Breast epithelium (tissue), 4 donors: ENCODE measurements around the gene PEX5L. TPM values are rescaled to one million over a fixed set of nuclear protein-coding genes. Genes with fewer than 3 reads are reported as not detected.

Source experiments
- DNase-seq, 2 donors: peaks; one replicate each; pipeline ENCODE4 v3.0.0-alpha.2; 2019; ENCODE audit warnings: low spot score in 2 of 2
- H3K27ac ChIP-seq, 2 donors: fragments of 200-600 bp; sonication (generic) in 1 of 2; one replicate each; pipeline ENCODE4 v1.5.1; 2016 to 2019; ENCODE audit warnings: mild to moderate bottlenecking in 1 of 2
- H3K27me3 ChIP-seq, 2 donors: fragments of 200-600 bp; sonication (generic) in 1 of 2; one replicate each; pipeline versions ENCODE4 v1.5.1 to v1.6.0; 2017 to 2019; ENCODE audit warnings: control low read depth in 1 of 2, mild to moderate bottlenecking in 1 of 2
- H3K36me3 ChIP-seq: fragments of 200-600 bp; one replicate; pipeline ENCODE4 v1.5.1; 2019
- H3K4me1 ChIP-seq, 2 donors: fragments of 200-600 bp; sonication (generic); one replicate each; pipeline ENCODE4 v1.5.1; 2016 to 2019; ENCODE audit warnings: control low read depth in 1 of 2
- H3K4me3 ChIP-seq, 3 donors: fragments of 200-600 bp; sonication (generic); 1 replicate in 2 of 3; 2 replicates in 1 of 3; pipeline ENCODE4 v1.5.1; 2016 to 2019; ENCODE audit warnings: mild to moderate bottlenecking in 3 of 3, moderate library complexity in 2 of 3
- H3K9me3 ChIP-seq, 2 donors: fragments of 200-600 bp; sonication (generic) in 1 of 2; one replicate each; pipeline ENCODE4 v1.5.1; 2016 to 2019; ENCODE audit warnings: control low read depth in 1 of 2
- POLR2A ChIP-seq: fragments of 450-650 bp; IDR thresholded peaks from one replicate; pipeline ENCODE4 v1.6.1; 2016; ENCODE audit warnings: antibody characterized with exemption, mild to moderate bottlenecking, moderate library complexity
- POLR2AphosphoS5 ChIP-seq, 3 donors: sonication (generic); formaldehyde crosslinking; IDR thresholded peaks; one replicate each; pipeline ENCODE4 v1.6.1; 2017; ENCODE audit warnings: antibody characterized with exemption in 3 of 3
- intact Hi-C: fragments of 100-400 bp; cut with DNase I; formaldehyde crosslinking; loops from one replicate; pipeline ENCODE4 v1.15.1; 2023; ENCODE audit warnings: low total_unique reads
- total RNA-seq, 3 donors: library from RNA; depleted of rRNA; stranded (reverse); fragments of >200 nt; gene quantifications; one replicate each; pipeline ENCODE4 v1.1.0, GENCODE V29; 2016
- TF ChIP-seq, protein P1 (sequence below), 3 donors: fragments of 450-650 bp; IDR thresholded peaks; one replicate each; pipeline ENCODE4 v1.5.1; 2016 to 2017; ENCODE audit warnings: antibody characterized with exemption in 3 of 3, mild to moderate bottlenecking in 3 of 3, moderate library complexity in 3 of 3

Gene PEX5L
- total RNA-seq, 3 donors from 2014 or later = 0.48 to 3.3 (median 1.6) TPM

GRCh38 chr3:179861292-179861691 is 175.4 kb downstream of the PEX5L start:
- no peak for TF ChIP-seq POLR2A
- TF ChIP-seq, protein P1, sequence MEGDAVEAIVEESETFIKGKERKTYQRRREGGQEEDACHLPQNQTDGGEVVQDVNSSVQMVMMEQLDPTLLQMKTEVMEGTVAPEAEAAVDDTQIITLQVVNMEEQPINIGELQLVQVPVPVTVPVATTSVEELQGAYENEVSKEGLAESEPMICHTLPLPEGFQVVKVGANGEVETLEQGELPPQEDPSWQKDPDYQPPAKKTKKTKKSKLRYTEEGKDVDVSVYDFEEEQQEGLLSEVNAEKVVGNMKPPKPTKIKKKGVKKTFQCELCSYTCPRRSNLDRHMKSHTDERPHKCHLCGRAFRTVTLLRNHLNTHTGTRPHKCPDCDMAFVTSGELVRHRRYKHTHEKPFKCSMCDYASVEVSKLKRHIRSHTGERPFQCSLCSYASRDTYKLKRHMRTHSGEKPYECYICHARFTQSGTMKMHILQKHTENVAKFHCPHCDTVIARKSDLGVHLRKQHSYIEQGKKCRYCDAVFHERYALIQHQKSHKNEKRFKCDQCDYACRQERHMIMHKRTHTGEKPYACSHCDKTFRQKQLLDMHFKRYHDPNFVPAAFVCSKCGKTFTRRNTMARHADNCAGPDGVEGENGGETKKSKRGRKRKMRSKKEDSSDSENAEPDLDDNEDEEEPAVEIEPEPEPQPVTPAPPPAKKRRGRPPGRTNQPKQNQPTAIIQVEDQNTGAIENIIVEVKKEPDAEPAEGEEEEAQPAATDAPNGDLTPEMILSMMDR (IDR thresholded peaks at IDR 0.05) = no peak
- no peak for TF ChIP-seq POLR2AphosphoS5 (IDR thresholded peaks at IDR 0.05)
- no peak for DNase-seq
- no peaks in the 10 kb centered on the region for H3K4me1 ChIP-seq
- no peak overlapping the region for H3K4me3 ChIP-seq
- no peaks in the 10 kb centered on the region for H3K27me3 ChIP-seq
- no peaks in the 10 kb centered on the region for H3K9me3 ChIP-seq
- no peak overlapping the region for H3K27ac ChIP-seq
- intact Hi-C loops = no loop called here
- H3K36me3 ChIP-seq = no peaks in the 10 kb centered on the region

DNA sequence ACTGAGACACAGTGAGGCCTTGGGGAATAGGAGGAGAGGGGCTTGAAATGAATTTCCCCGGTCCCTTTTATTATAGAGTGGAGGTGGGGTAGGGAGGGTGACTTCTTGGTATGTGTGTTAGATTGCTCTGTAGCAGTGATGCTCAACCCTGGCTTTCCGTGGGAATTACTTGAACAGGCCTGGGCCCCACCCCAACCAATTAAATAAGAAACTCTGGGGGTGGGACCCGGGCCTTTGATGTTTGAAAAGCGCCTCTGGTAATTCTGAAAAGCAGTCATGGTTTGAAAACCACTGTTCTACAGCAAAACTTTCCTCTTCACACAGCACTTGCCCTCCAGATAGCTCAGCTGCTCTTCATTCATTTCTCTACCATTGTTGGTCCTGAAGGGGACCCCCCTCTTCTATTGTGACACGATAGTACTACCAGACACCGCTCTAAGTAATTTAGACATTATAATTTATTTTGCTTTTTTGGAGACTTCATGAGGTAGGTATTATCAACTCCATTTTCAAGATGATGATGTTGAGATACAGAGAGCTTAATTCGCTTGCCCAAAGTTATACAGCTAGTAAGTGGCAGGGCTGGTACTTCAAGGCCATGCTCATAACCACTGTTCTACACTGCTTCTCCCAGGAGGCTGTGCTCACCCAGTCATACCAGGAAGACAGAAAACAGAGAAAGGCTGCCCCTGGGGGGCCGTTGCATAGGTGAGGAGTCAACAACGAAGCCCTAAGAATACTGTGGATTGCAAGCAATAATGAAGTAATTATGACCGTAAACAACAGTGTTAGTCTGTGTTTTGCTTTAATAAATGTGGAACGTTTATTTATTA is 176.2 kb downstream of the PEX5L start:
- no peak for DNase-seq
- Histone ChIP-seq H3K4me3 (no peak overlapping the region), H3K36me3 (no peaks in the 10 kb centered on the region), H3K4me1 (no peaks in the 10 kb centered on the region), H3K27me3 (no peaks in the 10 kb centered on the region), H3K9me3 (no peaks in the 10 kb centered on the region), H3K27ac (no peak overlapping the region)
- TF ChIP-seq POLR2A = no peak
- TF ChIP-seq, protein P1 (IDR thresholded peaks at IDR 0.05) = no peak
- intact Hi-C loops = no loop called here

DNA sequence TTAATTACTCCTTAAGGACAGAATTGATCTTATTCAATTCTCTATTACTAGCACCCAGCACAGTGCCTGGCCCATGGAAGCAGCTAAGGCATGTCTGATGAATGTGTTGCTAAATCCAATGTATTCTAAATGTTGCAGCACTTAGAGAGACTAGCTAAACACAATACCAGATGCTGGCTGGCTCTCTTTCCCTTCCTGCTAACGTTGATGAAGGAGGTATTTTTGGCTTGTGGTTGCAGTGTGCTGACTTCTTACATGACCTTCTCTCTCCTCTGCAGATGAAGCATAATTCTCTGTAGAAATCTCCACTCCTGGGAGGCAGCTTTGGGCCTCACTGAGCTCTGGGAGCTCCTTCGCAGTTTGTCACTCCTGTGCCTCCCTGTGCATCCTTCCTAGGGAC is 183.6 kb downstream of the PEX5L start:
- H3K9me3 ChIP-seq = no peaks in the 10 kb centered on the region
- intact Hi-C loops = no loop called here
- no peak overlapping the region for H3K27ac ChIP-seq
- no peaks in the 10 kb centered on the region for H3K36me3 ChIP-seq
- H3K27me3 ChIP-seq = no peaks in the 10 kb centered on the region
- no peaks in the 10 kb centered on the region for H3K4me1 ChIP-seq
- DNase-seq = no peak
- TF ChIP-seq POLR2A = no peak
- TF ChIP-seq POLR2AphosphoS5 (IDR thresholded peaks at IDR 0.05) = no peak
- H3K4me3 ChIP-seq = no peak overlapping the region

DNA sequence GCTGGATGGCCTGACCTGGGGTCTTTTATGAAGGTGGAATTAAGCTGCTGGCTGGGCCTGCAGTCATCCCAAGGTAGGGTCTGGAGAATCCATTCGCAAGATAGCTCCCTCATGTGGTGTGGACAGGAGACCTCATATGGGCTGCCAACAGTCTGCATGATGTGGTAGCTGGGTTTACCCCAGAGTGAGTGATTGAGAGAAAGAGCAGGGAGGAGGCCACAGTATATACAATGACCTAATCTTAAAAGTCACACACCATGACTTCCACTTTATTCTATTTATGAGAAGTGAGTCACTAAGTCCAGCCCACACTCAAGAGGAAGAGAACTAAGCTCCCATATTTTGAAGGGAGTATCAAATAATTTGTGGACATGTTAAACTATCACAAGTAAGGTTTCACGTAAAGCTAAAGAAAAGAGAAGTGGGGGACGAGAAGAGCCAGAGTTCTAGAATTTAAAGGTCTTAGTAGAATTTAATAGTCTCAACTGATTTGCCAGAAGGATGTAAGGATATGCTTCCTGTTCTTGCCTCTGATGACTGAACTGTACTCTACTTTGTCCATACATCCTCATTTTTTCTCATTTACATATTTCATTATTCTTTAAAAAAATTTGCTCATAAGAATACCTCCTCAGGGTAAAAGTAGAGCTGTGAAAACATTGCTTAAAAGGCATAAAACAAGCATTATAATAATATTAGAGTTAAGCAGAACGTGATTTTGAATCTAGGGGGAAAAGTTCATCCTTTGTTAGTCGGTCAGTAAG is 184.4 kb downstream of the PEX5L start:
- H3K36me3 ChIP-seq = no peaks in the 10 kb centered on the region
- TF ChIP-seq POLR2A = no peak
- TF ChIP-seq, protein P1 (IDR thresholded peaks at IDR 0.05) = no peak
- H3K27ac ChIP-seq = no peak overlapping the region
- DNase-seq = no peak
- no peaks in the 10 kb centered on the region for H3K27me3 ChIP-seq
- H3K9me3 ChIP-seq = no peaks in the 10 kb centered on the region
- no peaks in the 10 kb centered on the region for H3K4me1 ChIP-seq
- no peak overlapping the region for H3K4me3 ChIP-seq
- intact Hi-C loops = no loop called here

- Histone ChIP-seq H3K36me3 (no peaks in the 10 kb centered on the region), H3K27me3 (no peaks in the 10 kb centered on the region), H3K4me1 (no peaks in the 10 kb centered on the region), H3K9me3 (no peaks in the 10 kb centered on the region), H3K4me3 (no peak overlapping the region), H3K27ac (no peak overlapping the region)
- TF ChIP-seq POLR2A (no peak), POLR2AphosphoS5 (IDR thresholded peaks at IDR 0.05) (no peak)
- TF ChIP-seq, protein P1 (IDR thresholded peaks at IDR 0.05) = no peak
- intact Hi-C loops = no loop called here
- DNase-seq = no peak
Observed at GRCh38 chr3:179848711-179849110, 188.0 kb downstream of the PEX5L start.
